Effector CD8-positive, alpha-beta T cell (primary cell): Measurements from ENCODE around the gene ARHGAP22.

ENCODE experiments used
- DNase-seq: peaks from one replicate; lab custom pipeline; 2025; lab: John Stamatoyannopoulos, UW

The ARHGAP22 gene

DNA sequence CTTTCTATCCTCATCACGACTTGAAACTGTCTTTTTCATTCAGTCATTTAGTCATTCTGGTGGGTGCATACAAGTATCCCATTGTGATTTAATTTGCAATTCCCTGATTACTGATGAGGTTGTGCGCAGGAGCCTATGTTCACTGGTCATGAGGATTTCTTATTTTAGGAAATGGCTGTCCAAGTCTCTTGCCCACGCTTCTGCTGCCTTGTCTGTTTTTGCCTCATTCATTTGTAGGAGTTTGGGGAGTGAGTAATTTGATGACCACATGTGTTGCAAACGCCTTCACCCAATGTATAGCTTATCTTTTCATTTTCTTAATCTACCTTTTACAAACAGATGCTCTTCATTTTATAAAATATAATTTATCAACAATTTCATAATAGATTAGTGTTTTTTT lies 127.3 kb downstream of the ARHGAP22 start:
- no peak for DNase-seq

DNA sequence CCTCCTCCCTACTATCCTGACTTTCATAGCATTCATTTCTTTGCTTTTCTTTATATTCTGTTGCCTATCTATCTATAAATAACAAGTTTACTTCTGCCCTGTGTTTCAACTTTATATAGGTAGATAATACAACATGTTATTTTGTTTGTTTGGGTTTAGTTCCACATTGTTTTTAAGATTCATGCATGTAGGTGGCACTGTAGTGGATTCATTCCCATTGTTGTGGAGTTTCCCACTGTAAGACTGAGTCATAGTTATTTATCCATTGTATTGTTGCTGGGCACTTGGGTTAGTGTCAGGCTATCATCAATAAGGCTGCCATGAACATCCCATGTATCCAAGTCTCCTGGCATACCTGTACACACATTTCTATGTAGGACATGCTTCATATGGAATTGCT lies 127.7 kb downstream of the ARHGAP22 start:
- DNase-seq: no peak

GRCh38 chr10:48476279-48476982 lies 128.4 kb downstream of the ARHGAP22 start:
- no peak for DNase-seq

DNA sequence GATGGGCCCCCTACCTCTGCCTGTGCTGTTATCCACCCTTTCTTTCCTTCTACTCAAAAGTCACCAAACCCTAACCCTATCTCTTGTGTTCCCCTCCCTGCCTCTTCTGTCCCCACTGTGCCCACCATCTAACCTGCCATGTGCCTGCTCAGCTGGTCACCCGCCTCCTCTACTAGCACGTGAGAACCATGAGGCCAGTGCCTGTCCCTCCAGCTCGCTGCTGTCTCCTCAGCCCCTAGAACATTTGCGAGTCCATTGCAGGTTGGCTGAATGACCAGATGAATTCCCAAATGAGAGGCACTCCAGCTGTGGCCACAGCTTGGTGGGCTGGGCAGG lies 129.0 kb downstream of the ARHGAP22 start:
- no peak for DNase-seq

DNA sequence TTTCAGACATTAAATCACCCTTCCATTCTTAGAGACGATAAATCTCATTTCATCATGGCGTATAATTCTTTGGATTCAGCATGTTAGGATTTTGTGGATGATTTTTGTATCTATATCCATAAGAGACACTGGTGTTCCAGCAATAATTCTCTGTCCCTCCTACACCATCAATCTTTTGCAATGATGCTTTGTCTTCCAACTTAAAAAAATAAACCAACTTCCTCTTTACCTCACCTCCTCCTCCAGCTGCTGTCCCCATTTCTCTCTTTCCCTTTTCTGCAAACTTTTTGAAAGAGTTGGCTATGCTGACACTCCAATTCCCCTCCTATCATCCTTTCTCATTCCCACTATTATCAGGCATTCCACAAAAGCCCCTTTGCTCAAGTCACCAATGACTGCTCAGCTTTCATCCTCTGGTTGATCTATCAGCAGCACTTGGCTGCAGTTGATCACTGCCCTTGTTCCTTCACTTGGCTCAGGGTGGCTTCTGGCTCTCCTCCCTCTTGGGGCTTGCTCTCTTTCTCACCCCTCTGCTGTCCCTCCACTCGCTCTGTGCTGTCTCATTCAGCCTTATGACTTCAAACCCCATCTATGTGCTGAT lies 130.0 kb downstream of the ARHGAP22 start:
- no peak for DNase-seq

GRCh38 chr10:48473704-48474103 lies 131.2 kb downstream of the ARHGAP22 start:
- DNase-seq: no peak

DNA sequence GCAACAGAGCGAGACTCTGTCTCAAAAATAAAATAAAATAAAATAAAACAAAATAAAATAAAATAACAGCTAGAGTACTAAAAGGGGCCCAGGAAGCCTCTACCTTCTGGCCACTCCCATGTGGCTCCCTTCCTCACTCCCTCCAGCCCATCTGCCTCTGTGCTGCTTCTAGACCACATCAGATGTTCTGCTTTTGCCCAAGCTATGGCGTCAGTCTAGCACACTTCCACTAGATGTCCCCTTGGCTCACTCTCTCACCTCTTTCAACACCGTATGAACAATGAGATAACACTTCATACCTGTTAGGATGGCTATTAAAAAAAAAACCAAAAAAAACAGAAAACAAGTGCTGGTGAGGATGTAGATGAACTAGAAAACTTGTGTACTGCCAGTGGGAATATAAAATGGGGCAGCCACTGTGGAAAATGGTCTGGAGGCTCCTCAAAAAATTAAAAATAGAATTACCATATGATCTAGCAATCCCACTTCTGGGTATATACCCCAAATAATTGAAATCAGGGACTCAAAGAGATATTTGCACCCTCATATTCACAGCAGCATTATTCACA lies 132.3 kb downstream of the ARHGAP22 start:
- no peak for DNase-seq

GRCh38 chr10:48470893-48471805 lies 133.7 kb downstream of the ARHGAP22 start:
- DNase-seq: no peak

- no peak for DNase-seq
Measured at GRCh38 chr10:48470115-48470892, 134.6 kb downstream of the ARHGAP22 start.

- no peak for DNase-seq
Measured at GRCh38 chr10:48469516-48470020, 135.3 kb downstream of the ARHGAP22 start.

GRCh38 chr10:48468866-48469511 lies 135.9 kb downstream of the ARHGAP22 start:
- DNase-seq: no peak

- no peak for DNase-seq
Measured at GRCh38 chr10:48468130-48468790, 136.6 kb downstream of the ARHGAP22 start.

- DNase-seq: no peak
Measured at GRCh38 chr10:48467669-48468068, 137.2 kb downstream of the ARHGAP22 start.

DNA sequence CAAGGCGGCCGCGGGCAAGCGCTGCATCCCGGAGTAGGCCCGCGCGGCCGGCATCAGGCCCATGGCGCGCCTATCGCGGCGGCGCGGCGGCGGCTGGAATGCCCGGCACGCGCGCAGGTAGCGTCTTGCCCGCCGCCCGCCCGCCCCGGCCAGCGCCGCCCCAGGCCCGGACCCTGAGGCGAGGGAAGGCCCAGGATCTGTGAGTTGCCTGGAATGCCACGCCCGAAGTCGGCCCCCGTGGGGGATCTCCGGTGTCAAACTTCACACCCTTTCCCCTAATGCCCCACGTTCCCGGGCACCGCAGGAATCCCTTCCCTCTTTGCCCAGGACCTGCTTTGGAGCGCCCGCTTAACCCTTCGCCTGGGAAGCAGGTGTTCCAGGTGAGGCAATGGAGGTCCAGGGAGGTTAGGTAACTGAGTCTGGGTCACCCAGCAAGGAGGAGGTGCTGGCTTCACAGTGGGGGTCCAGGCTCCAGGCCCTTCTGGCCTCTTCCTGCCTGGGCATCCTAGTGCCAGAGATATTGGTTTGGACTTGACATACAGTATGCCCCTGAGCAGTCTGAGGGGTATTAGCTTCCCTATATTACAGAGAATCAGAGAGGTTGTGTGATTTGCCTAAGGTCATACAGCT lies 138.1 kb downstream of the ARHGAP22 start:
- DNase-seq: no peak

GRCh38 chr10:48465860-48466521 lies 138.9 kb downstream of the ARHGAP22 start:
- DNase-seq: no peak

- no peak for DNase-seq
Measured at GRCh38 chr10:48464871-48465736, 139.8 kb downstream of the ARHGAP22 start.

DNA sequence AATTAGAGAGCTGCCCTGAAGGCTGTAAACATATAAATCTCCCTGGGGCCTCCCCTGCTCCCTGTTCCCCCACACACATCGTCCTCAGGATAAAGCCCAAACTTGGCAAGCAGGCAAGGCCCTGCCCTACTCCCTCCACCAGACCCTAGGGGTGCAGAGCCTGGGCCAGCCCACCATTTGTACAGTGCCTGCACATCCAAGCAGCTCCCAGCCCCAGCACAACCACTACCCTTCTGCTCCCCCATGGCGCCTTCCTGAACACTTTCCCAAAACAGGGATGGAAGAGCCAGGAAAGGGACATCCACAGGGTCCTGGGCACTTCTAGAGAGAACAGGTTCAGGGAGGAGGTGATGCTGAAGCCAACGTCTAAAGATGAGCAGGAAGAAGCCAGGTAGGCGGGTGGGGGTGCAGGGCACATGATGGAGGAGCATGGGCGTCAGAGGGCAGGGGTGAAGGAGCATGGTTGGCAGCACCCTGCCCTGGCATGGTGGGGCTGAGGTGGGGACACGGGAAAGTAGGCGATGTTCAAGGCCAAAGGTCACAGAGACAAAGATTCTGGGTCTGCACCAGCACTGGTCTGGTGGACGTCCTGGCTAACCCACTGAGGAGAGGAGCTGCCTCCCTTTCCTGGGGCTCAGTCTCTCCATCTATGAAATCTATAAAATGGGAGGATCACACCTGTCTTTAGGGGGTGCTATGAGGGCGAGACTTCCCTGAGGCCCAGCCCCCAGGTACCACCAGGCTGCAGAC lies 140.6 kb downstream of the ARHGAP22 start:
- DNase-seq: no peak
